Measurements from ENCODE around the gene MT3. TPM values are rescaled to one million over a fixed set of nuclear protein-coding genes. Genes with fewer than 3 reads are reported as not detected.
A peak's percentile ranks its signal among the peaks of the same experiment; 100 is the strongest.

Gene MT3
- 0.43 TPM in 1 of 2 replicates, not detected in the other for polyA plus RNA-seq (2012; rRNA removed)
- 0.08 and 0.12 TPM in 2 replicates for polyA plus RNA-seq (2012; cell fraction: cytosol; rRNA removed)
- 0.22 TPM in 1 of 2 replicates, not detected in the other for polyA plus RNA-seq (2012; cell fraction: nucleus; rRNA removed)

DNA sequence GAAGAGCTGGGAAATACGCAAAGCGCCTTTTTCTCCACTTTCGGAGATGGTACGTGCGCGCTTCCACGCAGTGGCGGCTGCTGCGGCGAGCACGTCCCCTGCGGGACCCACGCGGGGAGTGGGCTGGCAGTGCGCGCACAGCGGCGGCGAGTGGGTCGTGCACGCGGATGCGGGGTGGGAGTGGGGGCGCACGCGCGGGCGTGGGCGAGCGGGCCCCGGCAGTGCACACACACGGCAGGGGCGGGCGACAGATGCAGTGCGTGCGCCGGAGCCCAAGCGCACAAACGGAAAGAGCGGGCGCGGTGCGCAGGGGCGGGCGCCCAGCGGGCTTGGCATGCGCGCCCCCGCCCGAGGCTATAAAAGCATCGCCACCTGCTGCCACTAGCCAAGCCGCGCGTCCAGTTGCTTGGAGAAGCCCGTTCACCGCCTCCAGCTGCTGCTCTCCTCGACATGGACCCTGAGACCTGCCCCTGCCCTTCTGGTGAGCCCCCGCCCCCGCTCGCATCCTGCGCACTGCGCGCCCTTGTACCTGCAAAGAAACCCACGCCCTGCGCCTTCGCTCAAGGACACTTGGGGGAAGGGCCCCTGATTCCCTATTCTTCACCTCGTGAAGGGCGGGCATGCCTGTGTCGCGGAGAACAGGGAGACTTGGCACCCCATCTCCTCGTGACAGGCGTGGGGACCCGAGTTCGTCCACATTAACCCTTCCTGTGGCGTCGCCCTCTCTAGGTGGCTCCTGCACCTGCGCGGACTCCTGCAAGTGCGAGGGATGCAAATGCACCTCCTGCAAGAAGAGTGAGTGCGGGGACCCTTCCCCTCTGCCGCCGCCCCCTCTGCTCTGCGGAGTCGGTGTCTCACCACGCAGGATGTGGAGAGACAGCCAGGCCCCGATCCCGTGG is at the start of gene MT3:
Gene MT3, plus strand, starts transcription at position 388 of the 899 bp plus-strand sequence. Its CDS starts 63 bp downstream, at position 451.
- peak within 1 kb of the TSS; percentile 49 to 74 for H3K4me3 ChIP-seq (ENCODE audit: low read depth in 2 of 2, low read length in 1 of 2)

GRCh38 chr16:56539656-56540055 is 49.7 kb upstream of the MT3 start:
- Histone ChIP-seq H4K20me1 (ENCODE audit: insufficient read depth) (no peaks in the 10 kb centered on the region), H3K4me2 (no peak overlapping the region), H3K79me2 (ENCODE audit: insufficient read depth) (no peaks in the 10 kb centered on the region), H3K4me3 (ENCODE audit: low read depth in 2 of 2, low read length in 1 of 2) (no peak overlapping the region), H2AFZ (ENCODE audit: low read depth) (no peak overlapping the region), H3K36me3 (replicated peaks in 1 of 2; ENCODE audit: control insufficient read depth in 1 of 2, insufficient read depth in 2 of 2, low read length in 1 of 2) (no peaks in the 10 kb centered on the region), H3K27ac (ENCODE audit: low read depth in 2 of 2, low read length in 1 of 2) (no peak overlapping the region), H3K9me2 (no peaks in the 10 kb centered on the region), H3K9ac (no peak overlapping the region), H3K9me3 (0 out of 2 replicates have a peak, but pooled peaks cover 3% of the 10 kb centered on the region), H3K4me1 (ENCODE audit: control insufficient read depth in 1 of 2, insufficient read depth in 2 of 2, low read depth in 1 of 2, low read length in 1 of 2) (no peaks in the 10 kb centered on the region), H3F3A (replicated peaks; ENCODE audit: insufficient read depth) (no peaks in the 10 kb centered on the region), H3K27me3 (ENCODE audit: insufficient read depth) (no peaks in the 10 kb centered on the region; the same call in 1 of the 2 replicates)
- DNase-seq, result no peak
- CTCF ChIA-PET, result interaction anchor here (0.9 kb wide), 1 partner anchor 163 kb away, joined by 3 read pairs; no protein-coding TSS in a partner anchor
- 44% methylated on average over 4 of the region's 4 CpGs for WGBS (ENCODE audit: low lambda C conversion rate)
- POLR2A ChIA-PET, result no interaction called here
- no peak for TF ChIP-seq SIN3A (IDR thresholded peaks at IDR 0.05; ENCODE audit: borderline replicate concordance, low read depth, low read length)
- no peak for TF ChIP-seq FOXJ3 (CRISPR knock-in tag; IDR thresholded peaks at IDR 0.05)
- TF ChIP-seq SMC3 (IDR thresholded peaks at IDR 0.05; ENCODE audit: low read depth, low read length), result no peak
- no peak for TF ChIP-seq NRF1 (IDR thresholded peaks at IDR 0.05; ENCODE audit: low read depth, low read length)
- TF ChIP-seq TAF1 (IDR thresholded peaks at IDR 0.05; ENCODE audit: borderline replicate concordance, low read depth, low read length), result no peak
- TF ChIP-seq PBX3 (IDR thresholded peaks at IDR 0.05), result no peak
- no peak for TF ChIP-seq YY1 (IDR thresholded peaks at IDR 0.05; ENCODE audit: low read depth)
- TF ChIP-seq CHD2 (IDR thresholded peaks at IDR 0.05; ENCODE audit: low read length, partially characterized antibody), result no peak

More for the DNA sequence above, at the start of gene MT3:
- Histone ChIP-seq H3K4me2 (peak within 1 kb of the TSS; percentile 93), H3K27me3 (ENCODE audit: insufficient read depth) (no peaks in the 10 kb centered on the region; the same call in 1 of the 2 replicates), H2AFZ (ENCODE audit: low read depth) (no peak within 1 kb of the TSS), H4K20me1 (ENCODE audit: insufficient read depth) (no peaks in the 10 kb centered on the region), H3K27ac (ENCODE audit: low read depth in 2 of 2, low read length in 1 of 2) (no peak within 1 kb of the TSS), H3K36me3 (replicated peaks in 1 of 2; ENCODE audit: control insufficient read depth in 1 of 2, insufficient read depth in 2 of 2, low read length in 1 of 2) (no peaks in the 10 kb centered on the region), H3F3A (replicated peaks; ENCODE audit: insufficient read depth) (no peaks in the 10 kb centered on the region), H3K79me2 (ENCODE audit: insufficient read depth) (no peaks in the 10 kb centered on the region), H3K9me2 (no peaks in the 10 kb centered on the region), H3K9ac (no peak within 1 kb of the TSS), H3K9me3 (no peaks in the 10 kb centered on the region), H3K4me1 (ENCODE audit: control insufficient read depth in 1 of 2, insufficient read depth in 2 of 2, low read depth in 1 of 2, low read length in 1 of 2) (peaks cover 0 to 8% of the 10 kb centered on the region in 2 experiments; a peak in 1 of 4 replicates)
- POLR2A ChIA-PET, result no interaction called here
- DNase-seq, result peak; percentile 64
- TF ChIP-seq USF1 (IDR thresholded peaks at IDR 0.05; ENCODE audit: borderline replicate concordance, low read depth) (no peak), CHD2 (IDR thresholded peaks at IDR 0.05; ENCODE audit: low read length, partially characterized antibody) (no peak), TAF1 (IDR thresholded peaks at IDR 0.05; ENCODE audit: borderline replicate concordance, low read depth, low read length) (no peak), NFIC (IDR thresholded peaks at IDR 0.05; ENCODE audit: borderline replicate concordance) (no peak), SIN3A (IDR thresholded peaks at IDR 0.05; ENCODE audit: borderline replicate concordance, low read depth, low read length) (no peak), RXRA (IDR thresholded peaks at IDR 0.05; ENCODE audit: borderline replicate concordance, low read depth) (no peak), PBX3 (IDR thresholded peaks at IDR 0.05) (no peak), EZH2phosphoT487 (IDR thresholded peaks at IDR 0.05; ENCODE audit: borderline replicate concordance, low read depth) (no peak), RFX5 (IDR thresholded peaks at IDR 0.05; ENCODE audit: low read length) (no peak), RCOR1 (IDR thresholded peaks at IDR 0.05; ENCODE audit: low read length) (no peak), TCF12 (IDR thresholded peaks at IDR 0.05) (no peak), TEAD4 (IDR thresholded peaks at IDR 0.05; ENCODE audit: borderline replicate concordance, insufficient read depth) (no peak)
- TF ChIP-seq, protein P1, sequence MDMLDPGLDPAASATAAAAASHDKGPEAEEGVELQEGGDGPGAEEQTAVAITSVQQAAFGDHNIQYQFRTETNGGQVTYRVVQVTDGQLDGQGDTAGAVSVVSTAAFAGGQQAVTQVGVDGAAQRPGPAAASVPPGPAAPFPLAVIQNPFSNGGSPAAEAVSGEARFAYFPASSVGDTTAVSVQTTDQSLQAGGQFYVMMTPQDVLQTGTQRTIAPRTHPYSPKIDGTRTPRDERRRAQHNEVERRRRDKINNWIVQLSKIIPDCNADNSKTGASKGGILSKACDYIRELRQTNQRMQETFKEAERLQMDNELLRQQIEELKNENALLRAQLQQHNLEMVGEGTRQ (IDR thresholded peaks at IDR 0.05; ENCODE audit: borderline replicate concordance, low read depth, low read length), result no peak
- 16% methylated on average over 39 of the region's 87 CpGs for WGBS (ENCODE audit: low lambda C conversion rate)
- CTCF ChIA-PET, result interaction anchor here (1.0 to 4.1 kb wide), 3 partner anchors 12 to 113 kb away, joined by 4 to 28 read pairs (median 5); no protein-coding TSS in a partner anchor

Data from SK-N-SH (cell line).